ENCODE measurements around the gene STOML1. TPM values are rescaled to one million over a fixed set of nuclear protein-coding genes. Genes with fewer than 3 reads are reported as not detected.

Gene STOML1
- total and polyA plus RNA-seq, 9 of the 15 experiments (the other 6 are each of a cell fraction or from before 2014, with no cell fraction given): 0.25 to 9.7 (median 4.6) TPM

GRCh38 chr15:73991726-73992593 is at the start of gene STOML1 (continued):
- no peak for TF ChIP-seq MYBL2 (IDR thresholded peaks at IDR 0.05; ENCODE audit: low read depth)
- no peak for TF ChIP-seq MYBL2 (CRISPR knock-in tag; IDR thresholded peaks at IDR 0.05; ENCODE audit: borderline replicate concordance)
- no peak for TF ChIP-seq HMG20A (CRISPR knock-in tag; conservative IDR thresholded peaks at IDR 0.05)
- TF ChIP-seq HDAC1 (IDR thresholded peaks at IDR 0.05): peak in 1 of 2 experiments; percentile 93; a peak in 2 of 4 replicates
- peak; percentile 89 for TF ChIP-seq CXXC5 (CRISPR knock-in tag; IDR thresholded peaks at IDR 0.05)
- no peak for TF ChIP-seq ZNF76 (CRISPR knock-in tag; IDR thresholded peaks at IDR 0.05; ENCODE audit: borderline replicate concordance)
- 0 out of 2 replicates have a peak, but pooled peaks have one; percentile 17 for TF ChIP-seq C11orf30 (IDR thresholded peaks at IDR 0.05; ENCODE audit: low read depth)
- no peak for TF ChIP-seq ZMIZ1 (IDR thresholded peaks at IDR 0.05; ENCODE audit: low read depth in 2 of 2, low read length in 2 of 2)
- TF ChIP-seq PHTF2 (CRISPR knock-in tag; IDR thresholded peaks at IDR 0.05): no peak
- TF ChIP-seq CCNT2 (IDR thresholded peaks at IDR 0.05; ENCODE audit: borderline replicate concordance, extremely low read depth, insufficient read length, low read depth, low read length): peak; percentile 92
- TF ChIP-seq MTA2 (IDR thresholded peaks at IDR 0.05; ENCODE audit: low read depth): peak; percentile 66
- TF ChIP-seq ZKSCAN8 (CRISPR knock-in tag; IDR thresholded peaks at IDR 0.05): no peak
- TF ChIP-seq, protein P1, sequence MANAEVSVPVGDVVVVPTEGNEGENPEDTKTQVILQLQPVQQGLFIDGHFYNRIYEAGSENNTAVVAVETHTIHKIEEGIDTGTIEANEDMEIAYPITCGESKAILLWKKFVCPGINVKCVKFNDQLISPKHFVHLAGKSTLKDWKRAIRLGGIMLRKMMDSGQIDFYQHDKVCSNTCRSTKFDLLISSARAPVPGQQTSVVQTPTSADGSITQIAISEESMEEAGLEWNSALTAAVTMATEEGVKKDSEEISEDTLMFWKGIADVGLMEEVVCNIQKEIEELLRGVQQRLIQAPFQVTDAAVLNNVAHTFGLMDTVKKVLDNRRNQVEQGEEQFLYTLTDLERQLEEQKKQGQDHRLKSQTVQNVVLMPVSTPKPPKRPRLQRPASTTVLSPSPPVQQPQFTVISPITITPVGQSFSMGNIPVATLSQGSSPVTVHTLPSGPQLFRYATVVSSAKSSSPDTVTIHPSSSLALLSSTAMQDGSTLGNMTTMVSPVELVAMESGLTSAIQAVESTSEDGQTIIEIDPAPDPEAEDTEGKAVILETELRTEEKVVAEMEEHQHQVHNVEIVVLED (CRISPR knock-in tag; IDR thresholded peaks at IDR 0.05): peak; percentile 76
- no peak for TF ChIP-seq POLR3A (IDR thresholded peaks at IDR 0.05; ENCODE audit: borderline replicate concordance, extremely low read depth, insufficient read depth, insufficient read length)
- TF ChIP-seq SMARCA5 (IDR thresholded peaks at IDR 0.05): no peak
- TF ChIP-seq ZFPM2 (CRISPR knock-in tag; IDR thresholded peaks at IDR 0.05): no peak
- no peak for TF ChIP-seq KDM5B (IDR thresholded peaks at IDR 0.05; ENCODE audit: insufficient replicate concordance, low read depth, low read length)
- TF ChIP-seq MCM5 (IDR thresholded peaks at IDR 0.05; ENCODE audit: low read depth): no peak
- 0 out of 2 replicates have a peak, but pooled peaks have one; percentile 30 for TF ChIP-seq CAMTA2 (CRISPR knock-in tag; conservative IDR thresholded peaks at IDR 0.05)
- no peak for TF ChIP-seq CBX8 (IDR thresholded peaks at IDR 0.05; ENCODE audit: borderline replicate concordance, extremely low read depth, low read depth, low read length, poor library complexity, severe bottlenecking)
- TF ChIP-seq GATAD2A (IDR thresholded peaks at IDR 0.05): no peak
- peak; percentile 72 for TF ChIP-seq DPF2 (IDR thresholded peaks at IDR 0.05)
- no peak for TF ChIP-seq NFE2L1 (tag; IDR thresholded peaks at IDR 0.05; ENCODE audit: borderline replicate concordance, low read depth)
- no peak for TF ChIP-seq NELFE (IDR thresholded peaks at IDR 0.05; ENCODE audit: insufficient read depth, insufficient read length)
